ENCODE measurements around the gene MOGAT3.
"Not testable (repeated sequence)": the region's sequence is repeated elsewhere in the genome, so short reads cannot be mapped to it uniquely, and the experiment has no call there.

Gene MOGAT3

DNA sequence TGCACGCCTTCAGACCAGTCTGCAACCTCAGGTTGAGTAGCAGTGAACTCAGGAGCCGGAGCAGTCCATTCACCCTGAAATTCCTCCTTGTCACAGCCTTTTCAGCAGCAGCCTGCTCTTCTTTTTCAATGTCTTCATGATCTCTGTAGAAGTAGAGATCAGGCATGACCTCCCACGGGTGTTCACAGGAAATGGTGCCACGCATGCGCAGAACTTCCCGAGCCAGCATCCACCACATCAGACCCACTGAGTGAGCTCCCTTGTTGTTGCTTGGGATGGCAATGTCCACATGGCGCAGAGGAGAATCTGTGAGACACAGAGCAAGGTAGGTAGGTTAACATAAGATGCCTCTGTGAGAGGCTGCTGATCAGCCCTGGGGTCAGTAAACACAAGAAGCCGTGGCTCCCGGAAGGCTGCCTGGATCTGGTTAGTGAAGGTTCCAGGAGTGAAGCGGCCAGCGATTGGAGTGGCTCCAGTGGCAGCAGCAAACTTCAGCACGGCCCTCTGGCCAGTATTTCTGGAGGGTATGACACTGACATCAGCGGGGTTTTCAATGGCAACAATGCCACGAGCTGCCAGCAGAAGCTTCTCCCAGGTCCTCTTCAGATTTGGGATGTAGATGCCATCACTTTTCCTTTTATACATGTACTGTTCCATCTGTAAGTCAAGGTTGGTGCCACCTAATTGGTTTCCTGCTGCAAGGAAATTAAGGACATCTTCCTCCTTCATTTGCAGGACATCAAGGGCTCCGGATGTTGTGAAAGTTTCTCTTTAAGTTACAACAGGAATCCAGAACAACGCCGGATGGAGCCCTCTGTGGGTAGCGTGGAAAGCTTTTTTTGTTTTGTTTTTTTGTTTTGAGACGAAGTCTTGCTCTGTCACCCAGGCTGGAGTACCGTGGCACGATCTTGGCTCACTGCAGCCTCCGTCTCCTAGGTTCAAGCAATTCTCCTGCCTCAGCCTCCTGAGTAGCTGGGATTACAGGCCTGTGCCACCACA lies 3.2 kb upstream of the MOGAT3 start:
- DNase-seq (ENCODE audit: low spot score) = not testable (repeated sequence)

GRCh38 chr7:101202603-101202918 lies 1.7 kb upstream of the MOGAT3 start:
- no peak for DNase-seq (ENCODE audit: low spot score)

- DNase-seq (ENCODE audit: low spot score) = no peak
Observed at GRCh38 chr7:101201695-101202602, 1.1 kb upstream of the MOGAT3 start.

GRCh38 chr7:101200504-101200861 lies 353 bp downstream of the MOGAT3 start:
- DNase-seq (ENCODE audit: low spot score) = no peak

DNA sequence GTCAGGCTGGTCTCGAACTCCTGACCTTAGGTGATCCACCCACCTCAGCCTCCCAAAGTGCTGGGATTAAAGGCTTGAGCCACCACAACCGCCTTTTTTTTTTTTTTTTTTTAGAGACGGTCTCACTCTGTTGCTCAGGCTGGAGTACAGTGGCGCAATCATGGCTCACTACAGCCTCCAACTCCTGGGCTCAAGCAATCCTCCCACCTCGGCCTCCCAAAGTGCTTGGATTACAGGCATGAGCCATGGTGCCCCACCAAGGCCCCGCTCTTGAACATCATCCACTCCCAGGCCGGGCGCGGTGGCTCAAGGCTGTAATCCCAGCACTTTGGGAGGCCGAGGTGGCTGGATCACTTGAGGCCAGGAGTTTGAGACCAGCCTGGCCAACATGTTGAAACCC lies 1.3 kb downstream of the MOGAT3 start:
- not testable (repeated sequence) for DNase-seq (ENCODE audit: low spot score)

DNA sequence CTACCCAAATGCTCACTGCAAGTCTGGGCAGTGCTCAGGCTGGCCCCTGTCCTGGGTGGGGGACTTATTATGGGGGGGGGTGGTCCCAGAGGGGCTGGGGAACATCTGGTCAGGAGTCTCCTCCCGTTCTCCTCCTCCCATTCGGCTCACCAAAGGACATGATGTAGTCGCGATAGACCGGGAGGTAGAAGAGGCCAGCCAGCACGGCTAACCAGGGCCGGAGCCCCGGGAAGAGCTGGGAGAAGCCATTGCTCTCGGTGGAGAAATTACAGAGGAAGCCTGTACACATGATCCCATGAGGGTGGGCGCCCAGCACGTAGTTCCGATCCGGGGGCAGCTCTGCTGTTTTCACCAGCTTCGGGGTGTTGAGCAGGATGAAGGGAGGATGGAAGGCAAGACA lies 2.4 kb downstream of the MOGAT3 start:
- DNase-seq (ENCODE audit: low spot score) = no peak

GRCh38 chr7:101197991-101198390 lies 2.8 kb downstream of the MOGAT3 start:
- DNase-seq (ENCODE audit: low spot score) = no peak

- DNase-seq (ENCODE audit: low spot score) = no peak
Observed at GRCh38 chr7:101195884-101196283, 5.0 kb downstream of the MOGAT3 start.

DNA sequence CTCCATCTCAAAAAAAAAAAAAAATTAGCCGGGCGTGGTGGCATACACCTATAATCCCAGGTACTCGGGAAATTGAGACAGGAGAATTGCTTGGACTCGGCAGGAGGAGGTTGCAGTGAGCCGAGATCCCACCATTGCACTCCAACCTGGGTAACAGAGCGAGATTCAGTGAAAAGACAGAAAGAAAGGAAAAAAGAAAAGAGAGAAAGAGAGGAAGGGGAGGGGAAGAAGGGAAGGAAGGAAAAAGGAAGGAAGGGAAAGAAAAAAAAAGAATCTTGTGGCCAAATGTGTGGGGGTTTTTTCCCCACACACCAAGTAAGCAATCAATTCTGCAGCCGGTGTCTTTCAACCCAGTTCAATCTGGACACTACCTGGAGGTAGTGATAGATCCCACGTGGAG lies 11.7 kb downstream of the MOGAT3 start:
- DNase-seq (ENCODE audit: low spot score) = no peak

DNA sequence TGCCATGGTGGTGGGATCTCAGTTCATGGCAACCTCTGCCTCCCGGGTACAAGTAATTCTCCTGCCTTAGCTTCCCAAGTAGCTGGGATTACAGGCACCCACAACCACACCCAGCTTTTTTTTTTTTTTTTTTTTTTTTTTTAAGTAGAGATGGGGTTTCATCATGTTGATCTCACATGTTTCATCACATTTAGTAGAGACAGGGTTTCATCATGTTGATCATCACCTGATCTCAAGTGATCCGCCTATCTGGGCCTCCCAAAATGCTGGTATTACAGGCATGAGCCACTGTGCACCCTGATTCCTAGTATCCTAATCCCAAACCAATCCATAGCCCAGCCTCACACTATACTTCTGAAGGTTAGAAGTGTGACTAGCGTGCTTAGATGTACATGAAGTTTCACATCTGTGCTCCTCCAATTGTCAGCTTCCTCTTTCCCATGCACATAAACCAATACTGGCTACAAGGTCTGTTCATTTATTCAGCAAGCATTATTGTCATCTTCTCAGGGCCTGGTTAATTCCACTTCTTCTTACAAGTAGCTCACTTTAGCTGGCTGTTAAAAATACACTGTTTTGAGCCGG lies 13.9 kb downstream of the MOGAT3 start:
- DNase-seq (ENCODE audit: low spot score) = no peak

GRCh38 chr7:101186194-101186593 lies 14.6 kb downstream of the MOGAT3 start:
- DNase-seq (ENCODE audit: low spot score) = no peak

GRCh38 chr7:101185258-101185839 lies 15.5 kb downstream of the MOGAT3 start:
- DNase-seq (ENCODE audit: low spot score) = no peak

DNA sequence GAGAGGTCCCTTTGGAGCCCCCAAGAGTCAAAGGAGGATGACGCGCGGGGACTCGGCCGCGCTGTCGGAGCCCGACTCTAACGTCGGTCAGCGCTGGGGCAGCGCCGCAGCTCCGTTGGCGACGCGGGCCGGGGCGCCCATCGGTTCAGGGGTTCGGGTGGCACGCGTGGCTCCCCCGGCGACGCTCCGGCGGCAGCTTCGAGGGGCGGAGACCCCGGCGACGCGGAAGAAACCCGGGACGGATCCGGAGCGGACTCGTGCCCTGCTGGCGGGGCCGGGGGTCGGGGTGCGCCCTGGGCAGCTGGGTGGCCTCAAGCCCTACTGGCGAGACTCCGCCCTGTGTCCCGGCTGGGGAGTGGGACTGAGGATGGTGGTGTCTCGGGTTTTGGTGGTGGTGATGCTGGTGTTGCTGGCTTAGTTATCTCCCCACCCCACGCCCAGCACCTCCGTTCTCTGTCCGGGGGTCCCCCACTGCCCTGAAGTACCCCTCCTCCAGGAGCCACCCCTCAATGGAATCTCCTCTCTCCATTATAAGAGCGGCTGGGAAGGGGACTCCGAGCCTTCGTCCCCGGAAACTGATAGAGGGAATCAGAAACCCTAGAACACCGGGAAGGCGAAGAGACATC lies 20.6 kb downstream of the MOGAT3 start, which contains the start of gene NAT16:
NAT16 (minus strand) TSS at position 164 of the 626 bp plus-strand sequence. CDS start 5,486 bp downstream, outside the sequence.
- no peak for DNase-seq (ENCODE audit: low spot score)

DNA sequence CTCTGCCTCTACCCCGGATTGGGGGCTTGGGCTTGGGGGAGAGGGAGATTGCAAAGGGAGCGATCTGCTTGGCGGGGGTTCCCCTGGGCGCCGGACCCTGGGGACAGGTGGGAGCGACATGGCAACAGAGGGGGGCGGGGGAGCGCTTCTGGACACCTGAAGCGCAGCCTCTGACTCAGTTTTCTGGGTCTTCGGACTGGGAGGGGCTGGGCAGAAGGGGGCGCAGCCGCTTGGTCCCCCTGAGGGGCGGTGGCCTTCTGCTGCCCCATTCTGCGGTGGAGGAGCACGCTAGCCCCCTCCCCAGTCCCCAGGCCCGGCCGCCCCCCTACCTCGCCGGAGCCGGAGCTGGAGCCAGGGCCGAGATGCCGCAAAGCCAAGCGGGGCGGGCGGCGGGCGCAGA lies 21.1 kb downstream of the MOGAT3 start:
- DNase-seq (ENCODE audit: low spot score) = no peak

DNA sequence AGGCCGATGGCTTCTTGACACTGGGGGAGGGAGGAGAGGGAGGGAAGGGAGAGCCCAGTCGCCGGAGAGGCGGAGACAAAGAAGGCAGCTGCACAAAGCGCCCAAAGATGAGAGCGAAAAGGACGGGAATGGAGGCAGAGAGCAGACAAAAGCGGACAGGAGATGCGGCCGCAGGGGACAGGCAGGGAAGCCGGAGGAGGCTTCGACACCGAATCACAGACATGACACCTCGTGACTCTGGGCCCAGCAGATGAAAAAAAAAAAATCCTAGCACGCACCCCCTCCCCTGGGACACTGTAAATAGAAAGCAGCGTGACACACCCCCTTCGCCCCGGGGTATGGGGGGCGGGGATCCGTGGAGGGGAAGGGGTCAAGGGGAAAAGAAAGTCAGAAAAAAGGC lies 21.7 kb downstream of the MOGAT3 start:
- no peak for DNase-seq (ENCODE audit: low spot score)

- no peak for DNase-seq (ENCODE audit: low spot score)
Observed at GRCh38 chr7:101177644-101178043, 23.2 kb downstream of the MOGAT3 start.

GRCh38 chr7:101175664-101176063 lies 25.2 kb downstream of the MOGAT3 start:
- no peak for DNase-seq (ENCODE audit: low spot score)

- DNase-seq (ENCODE audit: low spot score) = no peak
Observed at GRCh38 chr7:101174322-101174854, 26.4 kb downstream of the MOGAT3 start.

DNA sequence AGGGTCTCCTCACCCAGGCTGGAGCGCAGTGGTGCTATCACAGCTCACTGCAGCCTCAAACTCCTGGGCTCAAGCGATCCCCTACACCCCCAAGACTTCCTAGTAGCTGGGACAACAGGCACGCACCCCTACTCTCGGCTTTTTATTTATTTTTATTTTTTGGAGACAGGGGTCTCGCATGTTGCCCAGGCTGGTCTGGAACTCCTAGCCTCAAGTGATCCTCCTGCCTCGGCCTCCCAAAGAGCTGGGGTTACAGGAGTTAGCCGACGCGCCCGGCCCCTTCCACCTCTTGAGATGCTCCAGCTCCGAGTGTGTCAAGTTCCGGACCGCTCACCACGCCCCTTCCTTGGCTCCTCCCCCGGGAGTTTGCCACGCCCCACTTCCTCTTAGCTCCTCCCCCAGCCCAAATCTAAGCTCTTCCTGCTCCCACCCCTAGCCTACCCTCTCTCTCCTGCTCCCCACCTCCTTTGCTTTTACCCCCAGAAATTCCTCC lies 27.0 kb downstream of the MOGAT3 start:
- DNase-seq (ENCODE audit: low spot score) = peak; percentile 46

DNA sequence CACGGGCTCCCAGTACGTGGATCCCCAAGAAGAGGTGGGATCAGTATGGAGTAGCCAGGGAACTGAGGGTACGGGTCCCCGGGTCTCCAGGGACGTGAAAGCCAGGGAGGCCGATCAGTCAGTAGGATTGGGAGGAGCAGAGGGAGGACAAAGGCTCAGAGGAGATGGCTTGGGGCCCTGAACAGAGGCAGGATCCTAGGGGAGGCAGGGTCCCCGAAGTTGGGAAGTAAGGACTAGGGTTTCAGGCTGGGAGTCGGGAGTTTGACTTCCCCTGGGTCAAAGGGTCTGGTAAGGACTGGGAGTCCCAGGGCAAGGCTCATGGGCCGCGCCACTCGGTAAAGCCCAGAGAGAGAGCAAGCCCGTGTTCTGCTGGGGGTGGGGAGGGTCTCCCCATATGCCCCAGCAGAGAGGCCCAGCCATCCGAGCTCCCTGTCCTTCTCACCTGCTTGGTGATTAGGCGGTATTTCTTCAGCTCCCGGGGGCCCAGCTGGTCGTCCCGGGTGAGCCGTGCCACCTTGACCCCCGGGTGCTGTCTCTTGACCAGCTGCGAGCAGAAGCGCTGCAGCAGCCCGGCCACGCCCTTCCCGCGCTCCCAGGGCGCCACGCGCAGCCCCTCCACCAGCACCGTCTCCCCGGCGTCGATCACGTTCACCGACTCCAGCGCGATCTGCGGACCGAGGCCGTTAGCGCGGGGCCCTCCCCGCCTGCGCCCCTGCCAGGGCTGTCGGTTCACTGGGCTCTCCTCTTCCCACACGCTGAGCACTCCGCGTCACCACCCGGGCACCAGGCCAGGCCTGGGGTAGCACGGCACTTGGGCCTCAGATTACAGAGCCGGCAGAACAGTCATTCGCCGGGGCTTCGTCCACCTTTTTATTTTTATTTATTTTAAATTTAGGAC lies 27.7 kb downstream of the MOGAT3 start:
- peak; percentile 74 for DNase-seq (ENCODE audit: low spot score)

All from LoVo (cell line).